ENCODE data around the gene BRWD1.

Gene BRWD1

DNA sequence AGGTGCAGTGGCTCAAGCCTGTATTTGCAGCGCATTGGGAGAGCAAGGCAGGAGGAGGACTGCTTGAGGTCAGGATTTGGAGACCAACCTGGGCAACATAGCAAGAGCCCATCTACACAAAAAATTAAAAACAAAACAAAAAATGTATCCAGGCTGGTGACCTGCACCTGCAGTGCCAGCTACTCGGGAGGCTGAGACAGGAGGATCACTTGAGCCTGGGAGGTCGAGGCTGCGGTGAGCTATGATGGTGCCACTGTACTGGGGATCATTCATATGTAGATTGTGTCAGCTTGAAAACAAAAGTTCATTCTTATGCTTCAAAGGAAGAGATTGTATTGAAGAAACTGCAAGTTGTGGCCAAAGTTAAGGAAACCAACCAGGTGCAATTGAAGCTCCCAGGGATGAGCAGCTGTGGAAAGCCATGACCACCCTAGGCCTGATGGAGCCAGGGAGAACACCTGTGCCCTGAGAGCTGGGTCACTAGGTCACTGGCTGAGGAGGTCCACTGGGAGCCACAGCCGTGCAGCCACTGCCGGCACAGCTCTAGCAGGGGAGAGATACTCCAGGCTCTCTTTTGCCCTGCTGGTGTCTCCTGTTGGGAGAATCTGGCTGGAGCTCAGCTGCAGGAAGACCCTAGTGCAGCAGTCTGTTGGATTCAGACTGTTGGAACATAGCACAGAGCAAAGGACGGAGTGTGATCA, 13.3 kb upstream of the BRWD1 start:
- DNase-seq, result no peak

DNA sequence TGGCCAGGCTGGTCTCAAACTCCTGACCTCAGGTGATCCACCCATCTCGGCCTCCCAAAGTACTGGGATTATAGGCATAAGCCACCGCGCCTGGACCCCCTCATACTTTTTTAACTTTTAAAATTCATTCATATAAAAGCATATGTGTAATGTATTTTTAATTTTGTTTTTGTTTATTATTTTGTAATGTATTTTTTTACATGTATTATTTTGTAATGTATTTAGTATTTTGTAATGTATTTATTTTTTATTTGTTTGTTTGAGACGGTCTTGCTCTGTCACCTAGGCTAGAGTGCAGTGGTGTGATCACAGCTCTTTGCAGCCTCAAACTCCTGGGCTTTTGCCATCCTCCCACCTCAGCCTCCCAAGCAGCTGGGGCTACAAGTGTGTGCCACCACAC, 12.0 kb upstream of the BRWD1 start:
- no peak for DNase-seq

GRCh38 chr21:39321424-39321823, 8.0 kb upstream of the BRWD1 start:
- no peak for DNase-seq

DNA sequence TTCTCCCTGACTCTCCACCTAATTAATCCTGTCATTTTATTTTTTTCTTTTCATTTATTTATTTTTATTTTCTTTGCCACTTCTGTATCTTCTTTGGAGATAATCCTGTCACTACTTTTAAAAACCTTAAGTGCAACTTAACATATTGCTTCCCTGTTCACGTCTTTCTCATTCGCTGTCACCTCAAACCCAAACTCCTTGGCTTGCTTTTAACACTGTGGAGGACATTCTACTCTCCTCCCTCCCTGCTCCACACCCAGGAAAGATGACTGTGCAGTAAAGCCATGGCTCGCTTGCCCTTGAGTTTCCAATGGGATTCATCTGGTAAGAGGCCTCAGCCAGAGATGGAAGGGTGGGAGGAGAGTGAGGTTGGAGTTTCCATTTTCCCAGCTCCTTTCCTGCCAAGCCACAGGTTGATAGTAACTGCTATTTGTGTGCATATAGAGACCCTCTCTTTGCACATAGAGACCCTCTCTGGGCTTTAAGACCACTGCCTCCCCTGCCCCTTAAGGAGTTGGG, 6.4 kb upstream of the BRWD1 start:
- DNase-seq, result no peak

GRCh38 chr21:39319251-39319756, 5.9 kb upstream of the BRWD1 start:
- no peak for DNase-seq

- DNase-seq, result no peak
These were observed 4.9 kb upstream of the BRWD1 start for GRCh38 chr21:39318091-39318959.

- DNase-seq, result no peak
These were observed 4.0 kb upstream of the BRWD1 start for GRCh38 chr21:39317134-39318090.

GRCh38 chr21:39316729-39317128, 3.3 kb upstream of the BRWD1 start:
- DNase-seq, result no peak

DNA sequence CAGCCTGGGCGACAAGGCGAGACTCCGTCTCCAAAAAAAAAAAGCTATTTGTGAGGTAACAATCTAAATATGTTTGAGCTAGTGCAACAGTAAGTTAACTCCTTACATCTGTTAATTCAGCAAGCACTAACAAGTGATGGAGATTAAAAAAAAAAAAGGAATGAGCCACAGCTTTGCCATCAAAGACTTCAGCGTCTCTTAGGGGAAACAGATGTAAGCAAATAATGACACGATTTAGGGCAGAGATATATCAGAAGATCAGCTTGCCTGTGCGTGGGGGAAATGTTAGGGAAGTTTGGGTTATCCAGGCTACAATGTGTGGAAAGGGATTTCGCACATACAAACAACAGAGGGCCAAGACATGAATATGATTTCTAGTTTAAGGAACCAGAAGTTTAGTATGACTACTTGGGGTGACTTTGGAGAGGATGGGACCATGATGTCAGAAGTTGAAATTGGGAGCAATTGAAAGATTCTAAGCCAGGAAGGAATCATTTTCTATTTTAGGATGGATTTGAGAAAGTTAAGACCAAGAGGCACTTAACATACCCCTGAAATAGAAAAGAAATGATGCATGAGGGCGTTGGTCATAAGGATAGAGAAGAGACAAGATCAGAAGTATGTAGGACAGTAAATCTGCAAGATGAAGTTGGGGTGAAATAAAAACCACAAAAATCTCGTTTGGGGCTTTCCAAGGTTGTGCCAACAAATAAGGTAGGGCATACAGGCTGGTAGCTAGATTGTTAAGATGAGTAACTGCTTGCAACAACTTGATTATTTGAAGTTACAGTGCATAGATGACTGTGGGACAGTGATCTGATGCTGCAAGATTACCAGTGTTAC, 2.4 kb upstream of the BRWD1 start:
- no peak for DNase-seq

DNA sequence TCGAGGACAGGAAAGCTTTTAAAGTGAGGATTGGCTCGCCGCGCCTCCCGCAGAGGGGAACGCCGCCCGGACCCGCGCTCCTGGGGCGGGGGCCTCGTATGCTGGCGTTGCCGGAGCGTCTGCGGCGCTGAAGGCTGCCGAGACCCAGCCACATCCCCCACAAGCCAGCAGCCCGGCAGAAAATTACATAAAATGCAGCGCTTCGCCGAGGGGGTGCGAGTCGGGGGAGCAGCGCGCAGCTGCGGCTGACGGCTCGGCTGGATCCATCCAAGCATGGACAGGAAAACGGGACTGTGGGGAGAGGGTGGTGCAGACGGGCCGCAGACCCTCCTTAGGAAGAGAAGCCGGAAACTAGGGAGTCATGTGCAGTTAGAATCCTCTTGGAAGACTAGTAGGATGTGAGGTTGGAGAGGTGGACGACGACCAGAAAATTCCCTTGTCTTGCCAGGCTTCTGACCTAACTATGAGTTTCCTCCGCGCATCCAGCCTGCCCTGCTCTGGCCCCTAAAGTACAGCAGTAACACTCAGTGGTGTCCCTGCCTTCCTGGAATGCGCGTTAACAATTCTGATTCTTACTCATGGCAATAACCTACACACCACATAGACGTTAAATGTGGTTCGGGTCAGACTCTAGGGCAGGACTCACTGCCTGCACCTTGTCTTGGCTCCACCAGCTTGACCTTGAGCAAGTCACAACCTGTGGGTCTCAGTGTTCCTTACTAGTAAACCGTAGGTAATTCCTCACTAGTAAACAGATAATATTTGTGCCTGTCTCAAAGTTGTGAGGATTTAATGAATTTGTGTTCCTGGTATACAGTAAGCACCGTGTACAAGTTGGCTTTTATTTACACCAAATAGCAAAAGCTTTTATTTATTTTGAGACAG, 953 bp upstream of the BRWD1 start:
- peak; percentile 81 for DNase-seq

DNA sequence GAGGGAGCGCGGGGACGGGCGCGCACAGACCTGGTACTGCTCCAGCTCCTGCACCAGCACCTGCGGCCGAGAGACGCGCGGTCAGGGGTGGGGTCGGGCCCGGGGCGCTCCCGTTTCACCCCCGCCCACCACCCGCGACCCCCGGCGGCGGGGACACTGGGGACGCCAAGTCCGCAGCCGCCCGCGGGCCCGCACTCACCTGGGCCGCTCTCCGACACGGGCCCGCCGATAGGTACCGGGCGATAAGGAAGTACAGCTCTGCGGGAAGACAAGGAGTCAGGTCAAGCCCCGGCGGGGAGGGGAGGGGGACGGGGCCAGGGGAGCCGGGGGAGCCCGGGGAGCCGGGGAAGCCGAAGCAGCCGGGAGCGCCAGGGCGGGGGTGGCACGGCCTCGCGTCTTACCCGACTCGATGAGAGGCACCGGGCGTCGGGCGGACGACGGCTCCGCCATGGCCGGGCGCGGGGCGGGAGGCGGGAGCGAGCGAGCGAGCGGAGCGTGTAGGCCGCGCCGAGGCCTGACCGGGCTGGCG, 326 bp downstream of the BRWD1 start:
- DNase-seq, result no peak

DNA sequence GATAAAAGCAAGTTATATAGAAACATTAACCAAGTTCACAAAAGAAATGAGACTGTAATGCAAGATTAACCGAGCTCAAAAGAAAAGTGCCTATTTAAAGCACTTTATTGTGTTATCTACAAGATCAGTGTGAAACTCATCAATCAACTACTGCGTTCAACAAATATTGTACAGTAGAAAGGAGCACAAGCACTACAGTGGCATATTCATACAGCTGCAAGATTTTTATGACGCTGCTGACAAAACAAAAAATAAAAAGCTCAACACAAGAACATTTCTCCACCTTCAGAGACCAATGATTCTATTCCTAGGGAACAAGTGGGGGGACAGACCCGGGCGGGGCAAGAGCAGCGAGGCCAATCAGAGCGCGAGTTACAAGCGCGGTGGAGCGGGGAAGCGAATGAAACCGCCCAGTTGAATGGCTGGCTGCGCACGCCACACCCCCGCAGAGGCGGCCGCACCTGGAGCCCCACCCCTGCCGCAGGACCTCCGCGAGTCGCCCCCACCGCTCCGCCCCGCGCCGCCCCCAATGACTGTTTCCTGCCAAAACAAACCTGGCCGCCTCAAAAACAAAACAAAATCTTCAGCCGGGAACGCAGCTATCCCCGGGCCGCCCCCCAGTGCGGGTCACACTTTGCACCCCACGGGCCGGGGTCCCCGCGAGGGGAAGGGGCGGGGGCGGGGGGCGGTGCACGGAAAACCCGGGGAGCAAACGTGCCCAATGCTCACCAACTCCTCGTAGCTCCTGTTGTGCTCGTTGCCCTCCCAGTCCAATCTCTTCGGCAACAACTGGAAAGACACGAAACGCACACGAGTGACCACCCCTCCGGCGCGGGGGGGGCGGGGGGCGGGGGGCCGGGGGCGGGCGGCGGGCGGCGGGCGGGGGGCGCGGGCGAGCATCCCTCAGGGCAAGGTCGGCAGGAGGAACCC, 1.1 kb downstream of the BRWD1 start:
- DNase-seq, result peak; percentile 95

- DNase-seq, result no peak
These were observed 2.3 kb downstream of the BRWD1 start for GRCh38 chr21:39311164-39311563.

- no peak for DNase-seq
These were observed 6.0 kb downstream of the BRWD1 start for GRCh38 chr21:39307466-39307865.

GRCh38 chr21:39300587-39300986, 12.8 kb downstream of the BRWD1 start:
- no peak for DNase-seq

- no peak for DNase-seq
These were observed 16.5 kb downstream of the BRWD1 start for GRCh38 chr21:39296891-39297290.

DNA sequence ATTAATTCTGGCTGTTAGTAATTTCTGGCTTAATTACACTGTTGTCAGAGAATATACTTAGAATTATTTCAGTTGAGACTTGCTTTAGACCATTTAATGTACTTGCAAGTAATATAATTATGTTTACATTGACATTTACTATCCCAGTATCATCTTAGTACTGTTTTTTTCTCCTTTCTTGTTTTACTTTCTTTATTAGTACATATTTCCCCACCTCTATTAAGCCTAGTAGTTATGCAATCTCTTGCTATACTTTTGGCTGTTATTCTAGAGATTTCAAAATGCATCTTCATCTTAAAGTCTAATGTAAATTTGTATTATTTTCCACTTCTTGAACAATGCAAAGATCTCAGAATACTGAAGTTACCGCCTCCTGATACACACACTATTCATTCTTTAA, 24.4 kb downstream of the BRWD1 start:
- DNase-seq, result no peak

GRCh38 chr21:39282911-39283310, 30.5 kb downstream of the BRWD1 start:
- DNase-seq, result no peak

DNA sequence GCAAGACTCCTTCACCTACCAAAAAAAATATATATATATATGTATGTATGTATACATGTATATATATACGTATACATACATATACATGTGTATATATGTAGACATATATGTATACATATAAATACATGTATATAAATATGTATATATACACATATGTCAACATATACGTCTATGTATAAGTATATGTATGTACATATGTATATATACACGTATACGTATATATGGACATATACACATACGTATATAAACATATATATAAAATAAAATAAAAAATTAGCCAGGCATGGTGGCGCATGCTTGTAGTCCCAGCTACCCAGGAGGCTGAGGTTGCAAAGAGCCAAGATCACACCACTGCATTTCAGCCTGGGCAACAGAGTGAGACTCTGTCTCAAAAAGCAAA, 31.6 kb downstream of the BRWD1 start:
- no peak for DNase-seq

Data from NCI-H2227 treated with DMSO at 0.1 percent for 48 hours (cell line).